Esophagus muscularis mucosa (tissue), 3 donors: ENCODE data around the gene SEMA5A.
"Not testable (repeated sequence)": the region's sequence is repeated elsewhere in the genome, so short reads cannot be mapped to it uniquely, and the experiment has no call there.

ENCODE experiments used
- CTCF ChIP-seq, 3 experiments: fragments of 200-600 bp in 2 of 3; fragments of 450-650 bp in 1 of 3; sonication (generic) in 2 of 3; IDR thresholded peaks; one replicate each; pipeline ENCODE4 v1.5.1; 2017 to 2019; ENCODE audit warnings: antibody characterized with exemption in 3 of 3, mild to moderate bottlenecking in 2 of 3, moderate library complexity in 1 of 3
- POLR2A ChIP-seq: fragments of 450-650 bp; IDR thresholded peaks from one replicate; pipeline ENCODE4 v1.6.1; 2017; ENCODE audit warnings: antibody characterized with exemption, moderate library complexity, mild to moderate bottlenecking, low read depth
- POLR2AphosphoS5 ChIP-seq, 2 donors: sonication (generic); formaldehyde crosslinking; IDR thresholded peaks; one replicate each; pipeline ENCODE4 v1.6.1; 2017; ENCODE audit warnings: antibody characterized with exemption in 2 of 2

DNA sequence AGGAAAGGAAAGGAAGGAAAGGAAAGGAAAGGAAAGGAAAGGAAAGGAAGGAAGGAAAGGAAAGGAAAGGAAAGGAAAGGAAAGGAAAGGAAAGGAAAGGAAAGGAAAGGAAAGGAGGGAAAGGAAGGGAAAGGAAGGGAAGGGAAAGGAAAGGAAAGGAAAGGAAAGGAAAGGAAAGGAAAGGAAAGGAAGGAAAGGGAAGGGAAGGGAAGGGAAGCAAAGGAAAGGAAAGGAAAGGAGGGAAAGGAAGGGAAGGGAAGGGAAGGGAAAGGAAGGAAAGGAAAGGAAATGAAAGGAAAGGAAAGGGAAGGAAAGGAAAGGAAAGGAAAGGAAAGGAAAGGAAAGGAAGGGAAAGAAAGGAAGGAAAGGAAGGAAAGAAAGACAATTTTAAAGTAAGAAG is 192.8 kb downstream of the SEMA5A start:
- TF ChIP-seq CTCF (IDR thresholded peaks at IDR 0.05); POLR2AphosphoS5 (IDR thresholded peaks at IDR 0.05); POLR2A: not testable (repeated sequence)
